HCT116 (cell line): ENCODE data around the gene KCNRG. TPM values are rescaled to one million over a fixed set of nuclear protein-coding genes. Genes with fewer than 3 reads are reported as not detected.

Source experiments
- ATAC-seq: fragments of 200-7000 bp; cut with Tn5 transposase; 2 replicates; pipeline ENCODE4 v1.9.1; 2020; ENCODE audit warnings: mild to moderate bottlenecking, moderate library complexity
- BruUV-seq: library from RNA; stranded (reverse); fragments of 400-500 nt; replicated peaks from 2 replicates; lab custom pipeline; 2021; lab: Mats Ljungman, UMichigan
- CTCF ChIA-PET: fragments of 300-600 bp; sonication (Branson Sonifier 250); formaldehyde crosslinking; loops from one replicate; lab custom pipeline; 2021; ENCODE audit warnings: antibody characterized with exemption; lab: Charles Lee
- POLR2A ChIA-PET: fragments of 300-600, 350-600 bp; sonication (Branson Sonifier 250); formaldehyde crosslinking; loops from one replicate; lab custom pipeline; 2021; ENCODE audit warnings: antibody characterized with exemption; lab: Charles Lee
- RAD21 ChIA-PET, 2 experiments: fragments of 300-600 bp; sonication (Branson Sonifier 250); formaldehyde crosslinking; loops; one replicate each; lab custom pipeline; 2023; ENCODE audit warnings: low total read pairs in 2 of 2; ENCODE audit not compliant: uncharacterized antibody in 2 of 2, unreplicated experiment in 2 of 2, low non-redundant PET in 1 of 2; lab: Charles Lee
- DNase-seq: peaks from one replicate; pipeline ENCODE4 v3.0.0-alpha.2; 2010; ENCODE audit warnings: low read depth, low spot score
- H2AFZ ChIP-seq: fragments of 200-600 bp; shearing (Covaris generic), sonication (generic); 2 replicates; pipeline ENCODE4 v1.6.1; 2017; ENCODE audit warnings: low read depth, mixed run types, mixed read lengths, antibody characterized with exemption, low read length; ENCODE audit not compliant: poor library complexity, severe bottlenecking
- H3K27ac ChIP-seq: 2 replicates; pipeline ENCODE4 v1.5.1; 2012; ENCODE audit warnings: low read depth, low read length
- H3K27me3 ChIP-seq: fragments of 200-600 bp; sonication (generic); 2 replicates; pipeline ENCODE4 v1.6.1; 2016; ENCODE audit warnings: mixed run types, low read length, mixed read lengths; ENCODE audit not compliant: insufficient read depth
- H3K36me3 ChIP-seq, 2 experiments: fragments of 200-500 bp in 1 of 2; fragments of 200-600 bp in 1 of 2; sonication (Bioruptor generic) in 1 of 2; sonication (generic) in 1 of 2; 2 replicates each; pipeline versions ENCODE4 v1.5.1 to v1.6.1; 2014 to 2016; ENCODE audit warnings: low read length in 2 of 2, inconsistent platforms in 1 of 2, mixed read lengths in 1 of 2, mixed run types in 1 of 2; ENCODE audit not compliant: insufficient read depth in 2 of 2, control insufficient read depth in 1 of 2
- H3K4me1 ChIP-seq, 2 experiments: fragments of 200-600 bp in 1 of 2; sonication (generic) in 1 of 2; 2 replicates each; pipeline versions ENCODE4 v1.5.1 to v1.6.1; 2012 to 2017; ENCODE audit warnings: low read length in 2 of 2, inconsistent platforms in 1 of 2, mild to moderate bottlenecking in 1 of 2, mixed read lengths in 1 of 2, mixed run types in 1 of 2, moderate library complexity in 1 of 2; ENCODE audit not compliant: insufficient read depth in 2 of 2, control insufficient read depth in 1 of 2
- H3K4me2 ChIP-seq: fragments of 200-600 bp; sonication (generic); 2 replicates; pipeline ENCODE4 v1.6.1; 2017; ENCODE audit warnings: mixed run types, low read length, mixed read lengths
- H3K4me3 ChIP-seq, 2 experiments: fragments of 200-600 bp in 1 of 2; sonication (generic) in 1 of 2; replicated peaks in 1 of 2; 2 replicates each; pipeline ENCODE4 v1.5.1; 2011 to 2016; ENCODE audit warnings: low read length in 2 of 2, control low read depth in 1 of 2, low read depth in 1 of 2, mild to moderate bottlenecking in 1 of 2, mixed read lengths in 1 of 2, mixed run types in 1 of 2
- H3K79me2 ChIP-seq: fragments of 200-600 bp; sonication (generic); 2 replicates; pipeline ENCODE4 v1.6.1; 2017; ENCODE audit warnings: mild to moderate bottlenecking, mixed run types, low read length, moderate library complexity, mixed read lengths; ENCODE audit not compliant: insufficient read depth
- H3K9ac ChIP-seq: fragments of 200-600 bp; sonication (generic); 2 replicates; pipeline ENCODE4 v1.6.1; 2016; ENCODE audit warnings: low read length, mixed read lengths
- H3K9me2 ChIP-seq: fragments of 200-600 bp; sonication (generic), shearing (Covaris generic); 2 replicates; pipeline ENCODE4 v1.6.1; 2017; ENCODE audit warnings: mixed run types, mild to moderate bottlenecking, moderate library complexity; ENCODE audit not compliant: insufficient read depth
- H3K9me3 ChIP-seq, 2 experiments: fragments of 200-500 bp in 1 of 2; fragments of 200-600 bp in 1 of 2; sonication (Bioruptor generic) in 1 of 2; sonication (generic) in 1 of 2; 2 replicates each; pipeline ENCODE4 v1.6.1; 2014 to 2017; ENCODE audit warnings: low read length in 2 of 2, mixed read lengths in 2 of 2, inconsistent platforms in 1 of 2, low read depth in 1 of 2, mild to moderate bottlenecking in 1 of 2, mixed run types in 1 of 2, moderate library complexity in 1 of 2; ENCODE audit not compliant: control insufficient read depth in 1 of 2, insufficient read depth in 1 of 2
- H4K20me1 ChIP-seq: fragments of 200-600 bp; sonication (generic), shearing (Covaris generic); 2 replicates; pipeline ENCODE4 v1.6.1; 2017; ENCODE audit warnings: mixed run types, mild to moderate bottlenecking, moderate library complexity; ENCODE audit not compliant: insufficient read depth
- FOSL1 ChIP-seq: IDR thresholded peaks from 2 replicates; pipeline ENCODE4 v1.6.1; 2012; ENCODE audit warnings: low read depth
- JUND ChIP-seq: IDR thresholded peaks from 2 replicates; pipeline ENCODE4 v1.6.1; 2012
- MAX ChIP-seq: IDR thresholded peaks from 2 replicates; pipeline ENCODE4 v1.6.1; 2012
- POLR2AphosphoS5 ChIP-seq: IDR thresholded peaks from 2 replicates; pipeline ENCODE4 v1.6.1; 2011; ENCODE audit warnings: mild to moderate bottlenecking, low read depth, low read length, moderate library complexity
- REST ChIP-seq: IDR thresholded peaks from 2 replicates; pipeline ENCODE4 v1.6.1; 2012; ENCODE audit warnings: low read depth
- SIN3A ChIP-seq: IDR thresholded peaks from 2 replicates; pipeline ENCODE4 v1.6.1; 2012; ENCODE audit warnings: low read depth
- SP1 ChIP-seq: IDR thresholded peaks from 2 replicates; pipeline ENCODE4 v1.6.1; 2012; ENCODE audit warnings: low read depth
- YY1 ChIP-seq: IDR thresholded peaks from 2 replicates; pipeline ENCODE4 v1.6.1; 2011; ENCODE audit warnings: low read length, low read depth, moderate library complexity, mild to moderate bottlenecking; ENCODE audit not compliant: insufficient replicate concordance; ENCODE audit errors: extremely low read depth
- ZFX ChIP-seq: fragments of 450-650 bp; IDR thresholded peaks from 2 replicates; pipeline ENCODE4 v1.6.1; 2017
- ZNF274 ChIP-seq: fragments of 200-500 bp; sonication (Bioruptor generic); IDR thresholded peaks from 2 replicates; pipeline ENCODE4 v1.6.1; 2014; ENCODE audit warnings: mild to moderate bottlenecking, low read depth, low read length, inconsistent platforms
- intact Hi-C: fragments of 100-400 bp; cut with micrococcal nuclease; formaldehyde crosslinking; loops from 2 replicates; pipeline ENCODE4 v1.10.0; 2022
- total RNA-seq: library from RNA; stranded (reverse); gene quantifications from one replicate; pipeline ENCODE4 v1.2.1, GENCODE V29; 2021; ENCODE audit not compliant: unreplicated experiment

KCNRG gene
- total RNA-seq, 1 experiment from 2014 or later: 2.5 TPM

- H3K4me1 ChIP-seq: no peaks in the 10 kb centered on the region
- no peak overlapping the region for H3K9ac ChIP-seq
- H3K9me2 ChIP-seq: no peaks in the 10 kb centered on the region
- H3K27ac ChIP-seq: no peak overlapping the region
- peaks cover 12% of the 10 kb centered on the region; the same call in 1 of the 2 replicates for H4K20me1 ChIP-seq
- ATAC-seq: no peak
- POLR2A ChIA-PET: interaction anchor here (0.6 to 1.4 kb wide), 2 partner anchors 8 to 17 kb away, joined by 3 to 4 read pairs; partner anchors contain the start of gene TRIM13
- intact Hi-C loops: no loop called here
- BruUV-seq: no TSS peak
- no peak for TF ChIP-seq ZNF274
- no peak for TF ChIP-seq SP1
- no peak for TF ChIP-seq FOSL1
- TF ChIP-seq ZFX: no peak
- TF ChIP-seq POLR2AphosphoS5: no peak
- TF ChIP-seq JUND: no peak
- TF ChIP-seq MAX: no peak
- TF ChIP-seq SIN3A: no peak
- no peak for TF ChIP-seq YY1
- no peak for TF ChIP-seq REST
- H2AFZ ChIP-seq: no peak overlapping the region
- no peak overlapping the region for H3K4me2 ChIP-seq
- H3K27me3 ChIP-seq: no peaks in the 10 kb centered on the region
- H3K9me3 ChIP-seq: no peaks in the 10 kb centered on the region
- DNase-seq: no peak
- CTCF ChIA-PET: interaction anchor here (2.9 kb wide), 1 partner anchor 17 kb away, joined by 9 read pairs; the partner anchor contains the start of gene TRIM13
- H3K4me3 ChIP-seq: no peak overlapping the region
- peaks cover 25 to 30% of the 10 kb centered on the region in 2 experiments for H3K36me3 ChIP-seq
- RAD21 ChIA-PET: no interaction called here
- peaks cover 42% of the 10 kb centered on the region for H3K79me2 ChIP-seq
Measured at GRCh38 chr13:50014386-50014785, 858 bp upstream of the KCNRG start.
